Heart right ventricle (tissue), 16 donors: ENCODE measurements around the gene TSPAN12. TPM values are rescaled to one million over a fixed set of nuclear protein-coding genes. Genes with fewer than 3 reads are reported as not detected.

ENCODE experiments used
- ATAC-seq, 8 donors: fragments of 200-7000 bp; cut with Tn5 transposase; one replicate each; pipeline ENCODE4 v1.9.1; 2020; ENCODE audit warnings: mild to moderate bottlenecking in 8 of 8, moderate library complexity in 8 of 8, moderate number of reproducible peaks in 1 of 8
- DNase-seq, 2 donors: peaks; one replicate each; pipeline ENCODE4 v3.0.0-alpha.2; 2020
- H3K27ac ChIP-seq, 10 donors: fragments of 200-600 bp; sonication (generic) in 2 of 10; one replicate each; pipeline versions ENCODE4 v1.5.0 to v1.8.0; 2020 to 2022; ENCODE audit warnings: mild to moderate bottlenecking in 3 of 10
- H3K27me3 ChIP-seq, 7 donors: fragments of 200-600 bp; one replicate each; pipeline ENCODE4 v1.8.0; 2021 to 2022; ENCODE audit warnings: mild to moderate bottlenecking in 2 of 7
- H3K36me3 ChIP-seq, 9 donors: fragments of 200-600 bp; sonication (generic) in 1 of 9; one replicate each; pipeline versions ENCODE4 v1.5.0 to v1.8.0; 2020 to 2022; ENCODE audit warnings: mild to moderate bottlenecking in 2 of 9
- H3K4me1 ChIP-seq, 9 donors: fragments of 200-600 bp; sonication (generic) in 1 of 9; one replicate each; pipeline versions ENCODE4 v1.5.0 to v1.8.0; 2020 to 2022; ENCODE audit warnings: mild to moderate bottlenecking in 4 of 9
- H3K4me3 ChIP-seq, 10 donors: fragments of 200-600 bp; sonication (generic) in 2 of 10; one replicate each; pipeline versions ENCODE4 v1.5.0 to v1.8.0; 2020 to 2022; ENCODE audit warnings: mild to moderate bottlenecking in 7 of 10, moderate library complexity in 2 of 10
- H3K9me3 ChIP-seq, 11 donors: fragments of 200-600 bp in 10 of 11; sonication (generic) in 2 of 11; one replicate each; pipeline versions ENCODE4 v1.5.0 to v1.8.0; 2013 to 2022; ENCODE audit warnings: mild to moderate bottlenecking in 2 of 11, control low read depth in 1 of 11, moderate library complexity in 1 of 11
- CTCF ChIP-seq, 9 donors: fragments of 200-600 bp; sonication (generic) in 2 of 9; IDR thresholded peaks; one replicate each; pipeline versions ENCODE4 v1.5.0 to v1.8.0; 2021 to 2022; ENCODE audit warnings: antibody characterized with exemption in 9 of 9, mild to moderate bottlenecking in 5 of 9, moderate library complexity in 1 of 9
- WGBS, 2 donors: extraction: QIAGEN DNeasy Blood & Tissue Kit; methylation state at CpG; one replicate each; pipeline ENCODE4 v1.1.7; 2013; ENCODE audit warnings: inconsistent platforms in 1 of 2; 5-methylcytosine and 5-hydroxymethylcytosine counted together
- intact Hi-C, 10 donors: fragments of 100-400 bp; cut with DNase I; formaldehyde crosslinking; loops; one replicate each; pipeline versions ENCODE4 v1.11.1 to v1.14.2; 2022
- polyA plus RNA-seq, 2 donors: library from polyadenylated mRNA; stranded (reverse); fragments of 200-250 nt; gene quantifications; one replicate each; pipeline ENCODE4 v1.2.3, GENCODE V29; 2013
- total RNA-seq, 10 donors: library from RNA; stranded (reverse); fragmentation: NEBNext Ultra II Directional in 3 of 10; extraction: Animal tissue kit (Norgen Biotek cat#: 25700) in 3 of 10; gene quantifications; one replicate each; pipeline versions ENCODE4 v1.2.1 to v1.2.4, GENCODE V29; 2021 to 2023
- donor health status: Arrhythmogenic right ventricular cardiomyopathy.
- donor health status: ischemic (EF 13 %, LVEDD 7.1; RV severe dilation, severe dysfunction).
- donor health status: healthy with polysubstance abuse.
- donor health status: DM: no; HTN: yes; CAD: no.
- donor health status: DM: no; HTN: no; CAD: no.
- donor health status: ischemic (EF 25% LVEDD 6.9; RV normal size, moderate dysfunction).
- donor health status: ischemic (EF 25% LVEDD 5.7; RV mildly dilated, moderate dysfunction).
- donor health status: healthy.
- donor health status: DM: yes; HTN: yes; CAD: no.
- donor health status: Ischemic cardiomyopathy.
- donor health status: ischemic (EF 35%, LVEDD 5.7; RV mildly dilated, moderate dysfunction).
- donor health status: nonischemic (EF 11% LVEDD 7.7; RV severe dilation, severe dysfunction).
- donor health status: DM: yes; HTN: yes; CAD: no.
- donor health status: PGD.
- donor health status: ischemic (EF 29% LVEDD 5.4; RV normal size, mild dysfunction).
- donor health status: nonischemic (EF 23%, LVEDD 6.1; RV moderate dilation, normal function).

Gene TSPAN12
- total and polyA plus RNA-seq, 12 donors: 17.9 to 78.6 (median 60.4) TPM

GRCh38 chr7:120877701-120878100 lies 19.8 kb upstream of the TSPAN12 start:
- ATAC-seq (no peak), DNase-seq (no peak)
- Histone ChIP-seq H3K4me1 (no peaks in the 10 kb centered on the region), H3K27me3 (no peaks in the 10 kb centered on the region), H3K36me3 (no peaks in the 10 kb centered on the region), H3K9me3 (no peaks in the 10 kb centered on the region), H3K4me3 (no peak overlapping the region), H3K27ac (no peak overlapping the region)
- intact Hi-C loops: no loop called here
- no peak for TF ChIP-seq CTCF (IDR thresholded peaks at IDR 0.05)
- WGBS, 2 donors: 81 to 83% methylated on average over 4 of the region's 4 CpGs

GRCh38 chr7:120876922-120877321 lies 19.0 kb upstream of the TSPAN12 start:
- H3K4me3 ChIP-seq: no peak overlapping the region
- H3K9me3 ChIP-seq: no peaks in the 10 kb centered on the region
- H3K27me3 ChIP-seq: no peaks in the 10 kb centered on the region
- no peaks in the 10 kb centered on the region for H3K36me3 ChIP-seq
- no peaks in the 10 kb centered on the region for H3K4me1 ChIP-seq
- H3K27ac ChIP-seq: no peak overlapping the region
- WGBS, 2 donors: 84 to 92% methylated on average over 2 of the region's 2 CpGs
- DNase-seq (no peak), ATAC-seq (no peak)
- intact Hi-C loops: no loop called here
- no peak for TF ChIP-seq CTCF (IDR thresholded peaks at IDR 0.05)

- WGBS, 2 donors: 88 to 93% methylated on average over 3 of the region's 3 CpGs
- TF ChIP-seq CTCF (IDR thresholded peaks at IDR 0.05): no peak
- Histone ChIP-seq H3K4me1 (no peaks in the 10 kb centered on the region), H3K9me3 (no peaks in the 10 kb centered on the region), H3K4me3 (no peak overlapping the region), H3K36me3 (no peaks in the 10 kb centered on the region), H3K27ac (no peak overlapping the region), H3K27me3 (no peaks in the 10 kb centered on the region)
- DNase-seq: no peak
- ATAC-seq: no peak
- intact Hi-C loops: no loop called here
These were observed 16.8 kb upstream of the TSPAN12 start for GRCh38 chr7:120874722-120875121.

GRCh38 chr7:120874016-120874415 lies 16.1 kb upstream of the TSPAN12 start:
- DNase-seq (no peak), ATAC-seq (no peak)
- TF ChIP-seq CTCF (IDR thresholded peaks at IDR 0.05): no peak
- Histone ChIP-seq H3K4me3 (no peak overlapping the region), H3K4me1 (no peaks in the 10 kb centered on the region), H3K9me3 (no peaks in the 10 kb centered on the region), H3K36me3 (no peaks in the 10 kb centered on the region), H3K27me3 (no peaks in the 10 kb centered on the region), H3K27ac (no peak overlapping the region)
- intact Hi-C loops: no loop called here
- WGBS, 2 donors: 96 to 97% methylated on average over 1 of the region's 1 CpG

- H3K4me1 ChIP-seq: no peaks in the 10 kb centered on the region
- no peaks in the 10 kb centered on the region for H3K36me3 ChIP-seq
- no peaks in the 10 kb centered on the region for H3K9me3 ChIP-seq
- 76 to 81% methylated on average over 4 of the region's 4 CpGs for WGBS, 2 donors
- no peak for DNase-seq
- intact Hi-C loops: no loop called here
- no peak overlapping the region for H3K4me3 ChIP-seq
- no peak overlapping the region for H3K27ac ChIP-seq
- no peak for ATAC-seq
- H3K27me3 ChIP-seq: no peaks in the 10 kb centered on the region
- no peak for TF ChIP-seq CTCF (IDR thresholded peaks at IDR 0.05)
These were observed 15.5 kb upstream of the TSPAN12 start for GRCh38 chr7:120873401-120873800.
